ENCODE data around the gene TFPI. TPM values are rescaled to one million over a fixed set of nuclear protein-coding genes. Genes with fewer than 3 reads are reported as not detected.

TFPI gene
- polyA plus RNA-seq, 1 experiment = 10.9 TPM

GRCh38 chr2:187495324-187495723 lies 58.9 kb downstream of the TFPI start:
- H3K4me3 ChIP-seq (ENCODE audit: low read depth, low read length) = no peak overlapping the region
- DNase-seq (ENCODE audit: low read depth) = no peak
- POLR2A ChIA-PET = no interaction called here
- H3K27me3 ChIP-seq (ENCODE audit: control insufficient read depth, insufficient read depth, low read length) = no peaks in the 10 kb centered on the region
- peaks cover 1% of the 10 kb centered on the region for H3K36me3 ChIP-seq (ENCODE audit: control insufficient read depth, insufficient read depth, low read length)
- TF ChIP-seq, protein P1, sequence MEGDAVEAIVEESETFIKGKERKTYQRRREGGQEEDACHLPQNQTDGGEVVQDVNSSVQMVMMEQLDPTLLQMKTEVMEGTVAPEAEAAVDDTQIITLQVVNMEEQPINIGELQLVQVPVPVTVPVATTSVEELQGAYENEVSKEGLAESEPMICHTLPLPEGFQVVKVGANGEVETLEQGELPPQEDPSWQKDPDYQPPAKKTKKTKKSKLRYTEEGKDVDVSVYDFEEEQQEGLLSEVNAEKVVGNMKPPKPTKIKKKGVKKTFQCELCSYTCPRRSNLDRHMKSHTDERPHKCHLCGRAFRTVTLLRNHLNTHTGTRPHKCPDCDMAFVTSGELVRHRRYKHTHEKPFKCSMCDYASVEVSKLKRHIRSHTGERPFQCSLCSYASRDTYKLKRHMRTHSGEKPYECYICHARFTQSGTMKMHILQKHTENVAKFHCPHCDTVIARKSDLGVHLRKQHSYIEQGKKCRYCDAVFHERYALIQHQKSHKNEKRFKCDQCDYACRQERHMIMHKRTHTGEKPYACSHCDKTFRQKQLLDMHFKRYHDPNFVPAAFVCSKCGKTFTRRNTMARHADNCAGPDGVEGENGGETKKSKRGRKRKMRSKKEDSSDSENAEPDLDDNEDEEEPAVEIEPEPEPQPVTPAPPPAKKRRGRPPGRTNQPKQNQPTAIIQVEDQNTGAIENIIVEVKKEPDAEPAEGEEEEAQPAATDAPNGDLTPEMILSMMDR (IDR thresholded peaks at IDR 0.05; ENCODE audit: insufficient read depth, low read depth, low read length) = no peak
- CTCF ChIA-PET = interaction anchor here (0.7 to 1.1 kb wide), 3 partner anchors 42 to 347 kb away, joined by 3 to 8 read pairs (median 3); no protein-coding TSS in a partner anchor

- ChIA-PET POLR2A (no interaction called here), CTCF (interaction anchor here (1.0 to 2.3 kb wide), 2 partner anchors 8 to 87 kb away, joined by 3 to 13 read pairs; no protein-coding TSS in a partner anchor)
- TF ChIP-seq, protein P1 (IDR thresholded peaks at IDR 0.05; ENCODE audit: insufficient read depth, low read depth, low read length) = no peak
- H3K36me3 ChIP-seq (ENCODE audit: control insufficient read depth, insufficient read depth, low read length) = peaks cover 1% of the 10 kb centered on the region
- H3K4me3 ChIP-seq (ENCODE audit: low read depth, low read length) = no peak overlapping the region
- DNase-seq (ENCODE audit: low read depth) = no peak
- no peaks in the 10 kb centered on the region for H3K27me3 ChIP-seq (ENCODE audit: control insufficient read depth, insufficient read depth, low read length)
Observed at GRCh38 chr2:187493877-187494568, 60.2 kb downstream of the TFPI start.

DNA sequence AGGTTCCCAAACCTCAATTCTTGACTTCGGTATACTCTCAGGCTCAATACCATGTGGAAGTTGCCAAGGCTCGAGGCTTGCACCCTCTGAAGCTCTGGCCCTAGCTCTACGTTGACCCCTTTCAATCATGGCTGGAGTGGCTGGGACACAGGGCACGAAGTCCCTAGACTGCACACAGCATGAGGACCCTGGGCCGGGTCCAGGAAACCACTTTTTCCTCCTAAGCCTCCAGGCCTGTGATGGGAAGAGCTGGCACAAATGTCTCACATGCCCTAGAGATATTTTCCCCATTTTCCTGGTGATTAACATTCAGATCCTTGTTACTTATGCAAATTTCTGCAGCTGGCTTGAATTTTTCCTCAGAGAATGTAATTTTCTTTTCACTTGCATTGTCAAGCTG lies 61.1 kb downstream of the TFPI start:
- DNase-seq (ENCODE audit: low read depth) = no peak
- TF ChIP-seq, protein P1 (IDR thresholded peaks at IDR 0.05; ENCODE audit: insufficient read depth, low read depth, low read length) = no peak
- Histone ChIP-seq H3K36me3 (ENCODE audit: control insufficient read depth, insufficient read depth, low read length) (peaks cover 1% of the 10 kb centered on the region), H3K27me3 (ENCODE audit: control insufficient read depth, insufficient read depth, low read length) (no peaks in the 10 kb centered on the region), H3K4me3 (ENCODE audit: low read depth, low read length) (no peak overlapping the region)
- ChIA-PET POLR2A (no interaction called here), CTCF (interaction anchor here (0.7 to 2.3 kb wide), 3 partner anchors 9 to 183 kb away, joined by 3 to 13 read pairs (median 3); no protein-coding TSS in a partner anchor)

GRCh38 chr2:187486241-187486640 lies 68.0 kb downstream of the TFPI start:
- no peaks in the 10 kb centered on the region for H3K27me3 ChIP-seq (ENCODE audit: control insufficient read depth, insufficient read depth, low read length)
- POLR2A ChIA-PET = no interaction called here

DNA sequence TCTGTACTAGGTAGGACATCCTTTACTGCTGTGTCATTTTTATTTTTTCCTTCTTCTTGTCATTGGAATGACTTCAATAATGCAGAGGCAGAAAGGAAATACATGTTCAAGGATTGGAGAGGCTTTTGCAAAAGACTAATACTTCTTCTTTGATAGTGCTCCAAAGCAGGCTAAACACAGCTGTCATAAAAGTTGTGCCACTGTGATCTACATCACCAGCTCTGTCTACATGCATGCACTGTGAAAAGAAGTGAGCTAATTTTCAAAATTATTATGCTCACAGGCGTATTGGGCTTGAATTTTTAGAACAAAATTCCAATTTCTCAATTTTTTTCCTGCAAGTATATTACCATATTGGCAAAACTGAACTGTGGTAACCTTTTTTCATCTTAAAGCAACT lies 68.7 kb downstream of the TFPI start:
- no peak overlapping the region for H3K4me3 ChIP-seq (ENCODE audit: low read depth, low read length)
- ChIA-PET CTCF (no interaction called here), POLR2A (no interaction called here)
- TF ChIP-seq, protein P1 (IDR thresholded peaks at IDR 0.05; ENCODE audit: insufficient read depth, low read depth, low read length) = no peak
- H3K27me3 ChIP-seq (ENCODE audit: control insufficient read depth, insufficient read depth, low read length) = no peaks in the 10 kb centered on the region
- DNase-seq (ENCODE audit: low read depth) = no peak
- H3K36me3 ChIP-seq (ENCODE audit: control insufficient read depth, insufficient read depth, low read length) = no peaks in the 10 kb centered on the region

More at GRCh38 chr2:187486241-187486640, 68.0 kb downstream of the TFPI start:
- H3K4me3 ChIP-seq (ENCODE audit: low read depth, low read length) = no peak overlapping the region
- DNase-seq (ENCODE audit: low read depth) = no peak
- no peaks in the 10 kb centered on the region for H3K36me3 ChIP-seq (ENCODE audit: control insufficient read depth, insufficient read depth, low read length)
- CTCF ChIA-PET = no interaction called here
- TF ChIP-seq, protein P1 (IDR thresholded peaks at IDR 0.05; ENCODE audit: insufficient read depth, low read depth, low read length) = no peak
